Diencephalon (tissue), 1 donor: ENCODE results near the gene TECTA. TPM values are rescaled to one million over a fixed set of nuclear protein-coding genes. Genes with fewer than 3 reads are reported as not detected.

ENCODE experiments used
- total RNA-seq: library from RNA; depleted of rRNA; stranded (reverse); fragments of >200 nt; gene quantifications from one replicate; pipeline ENCODE4 v1.2.3, GENCODE V29; 2014

The TECTA gene
- 2.5 TPM for total RNA-seq

GRCh38 chr11:121100943-121101342, at the start of gene TECTA:
TECTA (plus strand) TSS chr11:121101243; CDS start chr11:121102666, 1,423 bp downstream.

Other genes with a start within 250 kb of the TECTA start
- gene TBCEL, start 77.1 kb upstream of the TECTA start, total RNA-seq: 44.8 TPM
- 163 TPM for gene SC5D, start 191.5 kb downstream of the TECTA start, total RNA-seq